GM18505 (cell line): ENCODE measurements around the gene PHF12.

Source experiments
- ATAC-seq: cut with Tn5 transposase; IDR thresholded peaks from one replicate; pipeline ENCODE4 v1.9.1; 2021; ENCODE audit not compliant: unreplicated experiment
- POLR2A ChIP-seq: IDR thresholded peaks from 4 replicates; pipeline ENCODE4 v1.6.1; 2011; ENCODE audit warnings: borderline replicate concordance; ENCODE audit not compliant: insufficient read depth, insufficient read length; ENCODE audit errors: extremely low read depth

The PHF12 gene

GRCh38 chr17:28985950-28986713, 34.8 kb upstream of the PHF12 start:
- ATAC-seq: no peak
- no peak for TF ChIP-seq POLR2A

- no peak for ATAC-seq
- no peak for TF ChIP-seq POLR2A
Observed at GRCh38 chr17:28983286-28984230, 32.2 kb upstream of the PHF12 start.

GRCh38 chr17:28982131-28982793, 30.9 kb upstream of the PHF12 start:
- ATAC-seq: peak; percentile 63
- no peak for TF ChIP-seq POLR2A

- ATAC-seq: no peak
- TF ChIP-seq POLR2A: no peak
Observed at GRCh38 chr17:28978356-28978964, 27.1 kb upstream of the PHF12 start.

GRCh38 chr17:28977659-28978355, 26.5 kb upstream of the PHF12 start:
- TF ChIP-seq POLR2A: no peak
- no peak for ATAC-seq

GRCh38 chr17:28975646-28976045, 24.3 kb upstream of the PHF12 start:
- TF ChIP-seq POLR2A: no peak
- ATAC-seq: no peak

GRCh38 chr17:28975031-28975430, 23.7 kb upstream of the PHF12 start:
- ATAC-seq: no peak
- TF ChIP-seq POLR2A: no peak

- TF ChIP-seq POLR2A: no peak
- no peak for ATAC-seq
Observed at GRCh38 chr17:28974451-28974850, 23.1 kb upstream of the PHF12 start.

GRCh38 chr17:28973425-28973824, 22.1 kb upstream of the PHF12 start:
- TF ChIP-seq POLR2A: no peak
- ATAC-seq: no peak

GRCh38 chr17:28972437-28972836, 21.1 kb upstream of the PHF12 start:
- ATAC-seq: no peak
- no peak for TF ChIP-seq POLR2A

GRCh38 chr17:28970879-28971278, 19.6 kb upstream of the PHF12 start:
- ATAC-seq: no peak
- TF ChIP-seq POLR2A: no peak

GRCh38 chr17:28969706-28970393, 18.5 kb upstream of the PHF12 start:
- no peak for TF ChIP-seq POLR2A
- no peak for ATAC-seq
